Measurements from ENCODE around the gene RAB5A. TPM values are rescaled to one million over a fixed set of nuclear protein-coding genes. Genes with fewer than 3 reads are reported as not detected.
"Not testable (repeated sequence)": the region's sequence is repeated elsewhere in the genome, so short reads cannot be mapped to it uniquely, and the experiment has no call there.

The RAB5A gene
- total RNA-seq, 1 experiment from 2014 or later = 86.8 TPM

- no peaks in the 10 kb centered on the region for H3F3A ChIP-seq (ENCODE audit: low read length, unreplicated experiment)
- H3K36me3 ChIP-seq (ENCODE audit: low read depth, low read length) = no peaks in the 10 kb centered on the region
- no TSS peak for BruUV-seq (replicated peaks)
- peak overlapping the region; percentile 61 for H3K4me2 ChIP-seq (ENCODE audit: low read length)
- peaks cover 19% of the 10 kb centered on the region for H3K4me1 ChIP-seq (ENCODE audit: insufficient read depth, low read length)
- CTCF ChIA-PET = no interaction called here
- no peaks in the 10 kb centered on the region for H3K27me3 ChIP-seq (ENCODE audit: low read length)
- no peaks in the 10 kb centered on the region for H4K20me1 ChIP-seq (ENCODE audit: low read length)
- H3K27ac ChIP-seq (ENCODE audit: low read length) = no peak overlapping the region
- no peak overlapping the region for H3K9ac ChIP-seq (ENCODE audit: low read length)
- no peak for DNase-seq
- ATAC-seq = no peak
- H2AFZ ChIP-seq (ENCODE audit: low read length) = no peak overlapping the region; the same call in 1 of the 2 replicates
- no peaks in the 10 kb centered on the region for H3K9me2 ChIP-seq (replicated peaks; ENCODE audit: low read length)
- intact Hi-C loops (cut with micrococcal nuclease) = no loop called here
- no peak overlapping the region for H3K4me3 ChIP-seq (ENCODE audit: low read length)
- TF ChIP-seq EZH2 (IDR thresholded peaks at IDR 0.05; ENCODE audit: low read length, unreplicated experiment) (no peak), CTCF (conservative IDR thresholded peaks at IDR 0.05; ENCODE audit: low read depth, low read length) (no peak), EZH2phosphoT487 (IDR thresholded peaks at IDR 0.05; ENCODE audit: borderline replicate concordance, low read length) (no peak)
- no peaks in the 10 kb centered on the region for H3K9me3 ChIP-seq (ENCODE audit: low read length)
- H3K79me2 ChIP-seq (ENCODE audit: low read length) = no peaks in the 10 kb centered on the region
- POLR2A ChIA-PET (ENCODE audit: unreplicated experiment) = no interaction called here
Observed at GRCh38 chr3:19899264-19899663, 47.6 kb upstream of the RAB5A start.

- ATAC-seq; H2AFZ ChIP-seq (ENCODE audit: low read length); H3F3A ChIP-seq (ENCODE audit: low read length, unreplicated experiment); BruUV-seq (replicated peaks); H3K9me3 ChIP-seq (ENCODE audit: low read length); H3K9me2 ChIP-seq (replicated peaks; ENCODE audit: low read length); H3K4me2 ChIP-seq (ENCODE audit: low read length); H3K27me3 ChIP-seq (ENCODE audit: low read length); H3K36me3 ChIP-seq (ENCODE audit: low read depth, low read length); intact Hi-C loops (cut with micrococcal nuclease); CTCF ChIA-PET; H3K4me3 ChIP-seq (ENCODE audit: low read length); H3K79me2 ChIP-seq (ENCODE audit: low read length); POLR2A ChIA-PET (ENCODE audit: unreplicated experiment); DNase-seq; H3K9ac ChIP-seq (ENCODE audit: low read length); H4K20me1 ChIP-seq (ENCODE audit: low read length); H3K27ac ChIP-seq (ENCODE audit: low read length): not testable (repeated sequence)
- peaks cover 19% of the 10 kb centered on the region for H3K4me1 ChIP-seq (ENCODE audit: insufficient read depth, low read length)
Observed at GRCh38 chr3:19899833-19900232, 47.1 kb upstream of the RAB5A start.

GRCh38 chr3:19901337-19901736 is 45.6 kb upstream of the RAB5A start:
- Histone ChIP-seq H3K27ac (ENCODE audit: low read length) (no peak overlapping the region), H3K9me3 (ENCODE audit: low read length) (no peaks in the 10 kb centered on the region), H3K9me2 (replicated peaks; ENCODE audit: low read length) (no peaks in the 10 kb centered on the region), H4K20me1 (ENCODE audit: low read length) (no peaks in the 10 kb centered on the region), H3K4me2 (ENCODE audit: low read length) (no peak overlapping the region), H3K79me2 (ENCODE audit: low read length) (no peaks in the 10 kb centered on the region), H3K36me3 (ENCODE audit: low read depth, low read length) (no peaks in the 10 kb centered on the region), H3K4me3 (ENCODE audit: low read length) (no peak overlapping the region), H3F3A (ENCODE audit: low read length, unreplicated experiment) (no peaks in the 10 kb centered on the region), H3K27me3 (ENCODE audit: low read length) (no peaks in the 10 kb centered on the region), H3K4me1 (ENCODE audit: insufficient read depth, low read length) (peaks cover 19% of the 10 kb centered on the region), H3K9ac (ENCODE audit: low read length) (no peak overlapping the region), H2AFZ (ENCODE audit: low read length) (no peak overlapping the region)
- BruUV-seq (replicated peaks) = no TSS peak
- TF ChIP-seq EZH2 (IDR thresholded peaks at IDR 0.05; ENCODE audit: low read length, unreplicated experiment) (no peak), EZH2phosphoT487 (IDR thresholded peaks at IDR 0.05; ENCODE audit: borderline replicate concordance, low read length) (no peak), CTCF (conservative IDR thresholded peaks at IDR 0.05; ENCODE audit: low read depth, low read length) (no peak)
- POLR2A ChIA-PET (ENCODE audit: unreplicated experiment) = no interaction called here
- DNase-seq (peak; percentile 18), ATAC-seq (peak; percentile 37)
- CTCF ChIA-PET = no interaction called here
- intact Hi-C loops (cut with micrococcal nuclease) = no loop called here

Measured in PC-3 (cell line).